ENCODE data around the gene LCMT1.

The LCMT1 gene

DNA sequence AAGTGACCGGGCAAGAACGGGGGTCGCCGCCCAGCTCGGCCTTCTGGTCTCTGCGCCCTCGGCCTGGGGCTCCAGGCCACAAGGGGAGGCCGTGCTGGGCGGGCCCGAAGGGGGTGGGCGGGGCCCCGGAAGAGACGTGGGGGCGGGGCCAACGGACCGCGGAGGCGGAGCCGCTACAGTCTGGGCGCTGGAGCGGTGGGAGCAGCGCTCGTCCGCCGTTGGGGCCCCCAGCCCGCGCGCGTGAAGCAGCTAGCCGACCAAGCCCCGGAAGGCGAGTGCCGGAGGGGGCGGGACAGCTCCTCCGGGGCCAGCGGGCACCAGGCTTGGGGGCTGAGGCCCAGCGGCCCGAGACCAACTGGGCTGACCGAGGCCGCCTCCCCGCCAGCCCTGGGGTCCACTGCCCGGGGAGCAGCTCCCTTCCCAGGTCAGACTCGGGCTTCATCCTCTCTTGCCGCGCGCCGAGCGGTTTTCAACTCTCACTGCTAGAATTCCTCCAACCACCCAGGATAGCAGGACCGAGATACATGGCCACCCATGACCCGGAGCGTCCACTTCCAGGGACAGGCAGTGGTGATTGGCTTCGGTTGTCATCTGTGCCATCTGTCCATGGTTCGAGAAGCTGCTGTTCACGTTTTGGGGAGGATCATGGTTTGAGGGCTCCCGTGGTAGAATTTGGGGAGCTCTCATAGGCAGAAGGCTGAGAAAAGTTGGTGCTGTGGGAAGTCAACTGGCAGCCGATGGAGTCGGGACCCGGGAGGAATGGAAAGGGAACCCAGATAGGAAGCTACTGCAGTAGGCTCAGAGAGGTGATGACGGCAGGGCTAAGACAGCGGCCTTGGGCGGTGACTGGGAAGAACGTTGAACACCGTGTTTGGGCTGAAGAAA, 44.6 kb upstream of the LCMT1 start:
- H3K4me3 ChIP-seq (ENCODE audit: low read depth, low read length): peak overlapping the region; percentile 81
- no peak for TF ChIP-seq CTCF (IDR thresholded peaks at IDR 0.05; ENCODE audit: borderline replicate concordance, insufficient read depth, low read depth, low read length)

DNA sequence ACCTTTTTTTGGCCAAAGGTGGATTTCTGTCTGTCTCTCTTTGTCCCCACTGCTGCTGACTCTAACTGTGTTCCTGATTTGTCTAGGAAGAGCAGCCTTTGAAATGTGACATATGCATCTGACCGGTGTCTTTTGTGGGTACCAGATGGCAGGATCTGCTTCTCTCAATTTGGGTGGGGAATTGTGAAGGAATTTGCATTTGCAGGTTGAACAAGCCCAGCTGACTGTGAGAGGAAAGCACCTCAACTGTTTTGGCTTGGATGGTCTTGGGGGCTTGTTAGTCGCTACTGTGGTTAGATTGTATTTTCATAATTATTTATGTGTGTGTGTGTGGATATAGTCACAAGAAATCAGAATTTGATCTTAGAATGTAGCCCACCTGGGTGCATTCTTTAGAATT, 37.7 kb upstream of the LCMT1 start:
- TF ChIP-seq CTCF (IDR thresholded peaks at IDR 0.05; ENCODE audit: borderline replicate concordance, insufficient read depth, low read depth, low read length): no peak
- no peak overlapping the region for H3K4me3 ChIP-seq (ENCODE audit: low read depth, low read length)

DNA sequence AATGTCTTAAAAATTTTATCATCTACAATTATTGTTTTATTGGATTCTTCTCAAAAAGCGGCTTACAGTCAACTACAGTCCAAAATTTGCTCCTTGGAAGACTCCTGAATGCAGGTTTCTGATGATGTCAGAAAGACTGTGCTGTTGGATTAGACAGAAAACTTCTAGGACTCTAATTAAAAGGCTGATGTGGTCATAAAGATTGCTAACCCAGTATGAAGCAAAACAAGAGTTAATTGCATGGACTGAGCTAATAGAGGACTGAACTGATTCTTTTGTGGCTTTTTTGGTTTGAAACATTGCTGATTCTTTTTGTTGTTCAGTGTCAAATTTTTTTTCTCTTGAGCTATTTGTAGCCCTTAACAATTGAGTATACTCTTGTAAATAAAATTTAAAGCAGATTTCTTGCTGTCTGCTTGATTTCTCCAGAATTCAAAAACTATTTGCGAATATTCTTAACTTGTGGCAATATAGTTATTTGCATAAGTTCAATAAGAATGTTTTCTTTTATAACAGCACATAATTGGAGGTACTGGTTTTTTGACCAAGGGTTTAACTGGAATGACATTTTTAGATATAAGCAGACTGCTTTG, 33.1 kb upstream of the LCMT1 start:
- H3K4me3 ChIP-seq (ENCODE audit: low read depth, low read length): no peak overlapping the region
- no peak for TF ChIP-seq CTCF (IDR thresholded peaks at IDR 0.05; ENCODE audit: borderline replicate concordance, insufficient read depth, low read depth, low read length)

- H3K4me3 ChIP-seq (ENCODE audit: low read depth, low read length): no peak overlapping the region
- no peak for TF ChIP-seq CTCF (IDR thresholded peaks at IDR 0.05; ENCODE audit: borderline replicate concordance, insufficient read depth, low read depth, low read length)
Measured at GRCh38 chr16:25079637-25080378, 31.7 kb upstream of the LCMT1 start.

DNA sequence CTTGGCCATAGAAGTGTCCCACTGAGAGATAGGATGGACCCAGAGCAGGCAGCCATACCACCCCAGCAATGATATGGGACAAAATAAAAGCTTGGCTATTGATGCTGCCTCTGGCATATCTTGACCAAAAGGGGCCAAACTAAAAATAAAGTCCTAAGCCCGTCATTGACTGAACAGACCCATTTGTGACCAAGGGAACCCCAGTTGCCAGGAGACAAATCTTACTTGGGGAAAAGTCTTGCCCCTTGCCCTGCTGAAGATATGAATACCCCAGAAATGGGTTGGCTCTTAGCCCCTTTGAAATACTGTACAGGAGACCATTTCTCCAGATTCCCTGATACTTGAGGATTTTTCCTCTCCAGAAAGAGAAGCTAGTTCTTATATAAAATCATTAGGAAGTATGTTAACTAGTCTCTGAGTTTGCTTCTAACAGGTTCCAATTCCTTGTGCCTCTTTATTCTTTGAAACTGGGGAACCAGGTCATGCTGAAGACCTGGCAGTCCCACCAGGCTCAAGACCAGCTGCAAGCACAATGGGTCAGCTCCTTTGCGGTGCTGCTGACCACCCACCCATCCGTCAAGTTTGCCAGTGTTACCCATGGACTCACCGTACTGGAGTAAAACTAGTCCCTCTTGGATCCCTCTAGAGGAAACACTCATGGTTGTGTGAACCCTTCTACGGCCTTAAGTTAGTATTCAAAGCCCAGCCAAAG, 31.0 kb upstream of the LCMT1 start:
- H3K4me3 ChIP-seq (ENCODE audit: low read depth, low read length): no peak overlapping the region
- no peak for TF ChIP-seq CTCF (IDR thresholded peaks at IDR 0.05; ENCODE audit: borderline replicate concordance, insufficient read depth, low read depth, low read length)

GRCh38 chr16:25081702-25082101, 29.8 kb upstream of the LCMT1 start:
- TF ChIP-seq CTCF (IDR thresholded peaks at IDR 0.05; ENCODE audit: borderline replicate concordance, insufficient read depth, low read depth, low read length): no peak
- H3K4me3 ChIP-seq (ENCODE audit: low read depth, low read length): no peak overlapping the region
